ENCODE measurements around the gene ACTA2.
A peak's percentile ranks its signal among the peaks of the same experiment; 100 is the strongest.

The ACTA2 gene

DNA sequence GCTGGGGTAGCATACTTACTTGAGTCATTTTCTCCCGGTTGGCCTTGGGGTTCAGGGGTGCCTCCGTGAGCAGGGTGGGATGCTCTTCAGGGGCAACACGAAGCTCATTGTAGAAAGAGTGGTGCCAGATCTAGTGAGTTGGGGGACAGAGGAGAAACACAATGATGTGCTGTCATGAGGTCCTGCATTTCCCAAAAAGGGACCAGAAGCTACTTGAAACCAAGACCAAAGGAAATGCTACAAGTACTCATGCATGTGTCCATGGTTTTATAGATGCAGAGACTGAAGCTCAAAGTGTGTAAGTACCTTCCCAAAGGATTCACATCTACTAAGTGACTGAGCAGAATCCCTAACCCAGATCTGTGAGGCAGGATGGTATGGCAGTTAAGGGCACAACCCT, 8.8 kb downstream of the ACTA2 start:
- no peak overlapping the region for H3K27ac ChIP-seq
- TF ChIP-seq, protein P1, sequence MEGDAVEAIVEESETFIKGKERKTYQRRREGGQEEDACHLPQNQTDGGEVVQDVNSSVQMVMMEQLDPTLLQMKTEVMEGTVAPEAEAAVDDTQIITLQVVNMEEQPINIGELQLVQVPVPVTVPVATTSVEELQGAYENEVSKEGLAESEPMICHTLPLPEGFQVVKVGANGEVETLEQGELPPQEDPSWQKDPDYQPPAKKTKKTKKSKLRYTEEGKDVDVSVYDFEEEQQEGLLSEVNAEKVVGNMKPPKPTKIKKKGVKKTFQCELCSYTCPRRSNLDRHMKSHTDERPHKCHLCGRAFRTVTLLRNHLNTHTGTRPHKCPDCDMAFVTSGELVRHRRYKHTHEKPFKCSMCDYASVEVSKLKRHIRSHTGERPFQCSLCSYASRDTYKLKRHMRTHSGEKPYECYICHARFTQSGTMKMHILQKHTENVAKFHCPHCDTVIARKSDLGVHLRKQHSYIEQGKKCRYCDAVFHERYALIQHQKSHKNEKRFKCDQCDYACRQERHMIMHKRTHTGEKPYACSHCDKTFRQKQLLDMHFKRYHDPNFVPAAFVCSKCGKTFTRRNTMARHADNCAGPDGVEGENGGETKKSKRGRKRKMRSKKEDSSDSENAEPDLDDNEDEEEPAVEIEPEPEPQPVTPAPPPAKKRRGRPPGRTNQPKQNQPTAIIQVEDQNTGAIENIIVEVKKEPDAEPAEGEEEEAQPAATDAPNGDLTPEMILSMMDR (conservative IDR thresholded peaks at IDR 0.05) = no peak

DNA sequence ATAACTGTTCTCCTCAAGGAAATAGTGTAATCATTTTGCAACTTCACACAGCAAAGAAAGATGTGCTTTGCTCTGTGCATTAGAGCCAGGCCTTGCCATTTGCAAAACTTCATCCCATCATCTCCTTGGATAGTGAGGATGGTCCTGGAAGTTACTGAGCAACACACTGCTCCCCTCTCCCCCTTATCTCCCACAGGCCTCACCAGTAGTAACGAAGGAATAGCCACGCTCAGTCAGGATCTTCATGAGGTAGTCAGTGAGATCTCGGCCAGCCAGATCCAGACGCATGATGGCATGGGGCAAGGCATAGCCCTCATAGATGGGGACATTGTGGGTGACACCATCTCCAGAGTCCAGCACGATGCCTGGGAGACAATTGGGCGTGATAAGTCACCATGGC, 11.5 kb downstream of the ACTA2 start:
- no peak overlapping the region for H3K27ac ChIP-seq
- TF ChIP-seq ZFX (IDR thresholded peaks at IDR 0.05) = no peak
- TF ChIP-seq, protein P1 (conservative IDR thresholded peaks at IDR 0.05) = no peak

DNA sequence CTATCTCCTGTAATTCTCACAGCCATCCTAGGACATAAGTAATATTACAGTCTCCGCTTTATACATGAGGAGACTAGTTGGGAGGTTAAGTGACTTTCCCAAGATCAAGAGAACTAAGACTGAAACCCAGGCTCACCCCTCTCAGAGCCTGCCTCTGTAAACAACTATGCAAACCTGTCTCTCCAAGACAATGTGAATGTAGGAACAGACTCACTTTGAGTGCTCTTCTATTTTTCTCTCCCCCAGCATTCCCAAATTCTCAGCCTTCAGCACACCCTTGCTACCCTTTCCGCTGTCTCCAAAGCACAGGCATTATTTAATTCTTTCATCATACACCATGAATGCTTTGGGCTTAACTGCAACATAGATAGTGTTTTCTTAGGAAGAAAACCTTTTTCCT, 13.6 kb downstream of the ACTA2 start:
- no peak overlapping the region for H3K27ac ChIP-seq
- no peak for TF ChIP-seq ZFX (IDR thresholded peaks at IDR 0.05)
- TF ChIP-seq, protein P1 (conservative IDR thresholded peaks at IDR 0.05) = no peak

DNA sequence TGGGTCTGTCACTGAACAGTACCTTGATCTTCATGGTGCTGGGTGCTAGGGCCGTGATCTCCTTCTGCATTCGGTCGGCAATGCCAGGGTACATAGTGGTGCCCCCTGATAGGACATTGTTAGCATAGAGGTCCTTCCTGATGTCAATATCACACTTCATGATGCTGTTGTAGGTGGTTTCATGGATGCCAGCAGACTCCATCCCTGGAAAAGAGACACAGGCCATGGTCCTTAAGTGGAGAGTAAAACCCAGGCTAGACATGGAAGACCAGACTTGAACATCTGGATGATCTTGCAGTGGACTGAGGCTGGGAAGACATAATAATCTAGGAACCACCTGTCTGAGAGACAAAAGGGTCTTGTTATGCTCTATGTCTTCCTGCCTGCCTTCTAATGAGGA, 14.5 kb downstream of the ACTA2 start:
- no peak overlapping the region for H3K27ac ChIP-seq
- TF ChIP-seq, protein P1 (conservative IDR thresholded peaks at IDR 0.05) = no peak
- TF ChIP-seq ZFX (IDR thresholded peaks at IDR 0.05) = no peak

DNA sequence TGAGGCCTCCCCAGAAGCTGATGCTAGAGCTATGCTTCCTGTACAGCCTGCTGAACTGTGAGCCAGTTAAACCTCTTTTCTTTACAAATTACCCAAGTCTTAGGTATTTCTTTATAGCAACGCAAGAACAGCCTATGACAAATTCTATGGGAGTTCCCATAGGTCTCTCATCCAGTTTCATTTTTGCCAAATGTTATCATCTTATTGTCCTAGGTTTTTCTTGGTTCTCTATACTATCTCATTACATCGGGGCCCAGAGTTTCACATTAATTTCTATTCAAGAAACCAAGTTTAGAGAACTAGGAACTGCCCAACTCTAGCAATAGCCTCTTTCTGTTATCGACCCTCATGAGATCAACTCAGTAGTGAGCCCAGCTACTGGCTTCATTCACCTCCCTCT, 15.9 kb downstream of the ACTA2 start:
- no peak overlapping the region for H3K27ac ChIP-seq
- TF ChIP-seq ZFX (IDR thresholded peaks at IDR 0.05) = no peak
- TF ChIP-seq, protein P1 (conservative IDR thresholded peaks at IDR 0.05) = no peak

DNA sequence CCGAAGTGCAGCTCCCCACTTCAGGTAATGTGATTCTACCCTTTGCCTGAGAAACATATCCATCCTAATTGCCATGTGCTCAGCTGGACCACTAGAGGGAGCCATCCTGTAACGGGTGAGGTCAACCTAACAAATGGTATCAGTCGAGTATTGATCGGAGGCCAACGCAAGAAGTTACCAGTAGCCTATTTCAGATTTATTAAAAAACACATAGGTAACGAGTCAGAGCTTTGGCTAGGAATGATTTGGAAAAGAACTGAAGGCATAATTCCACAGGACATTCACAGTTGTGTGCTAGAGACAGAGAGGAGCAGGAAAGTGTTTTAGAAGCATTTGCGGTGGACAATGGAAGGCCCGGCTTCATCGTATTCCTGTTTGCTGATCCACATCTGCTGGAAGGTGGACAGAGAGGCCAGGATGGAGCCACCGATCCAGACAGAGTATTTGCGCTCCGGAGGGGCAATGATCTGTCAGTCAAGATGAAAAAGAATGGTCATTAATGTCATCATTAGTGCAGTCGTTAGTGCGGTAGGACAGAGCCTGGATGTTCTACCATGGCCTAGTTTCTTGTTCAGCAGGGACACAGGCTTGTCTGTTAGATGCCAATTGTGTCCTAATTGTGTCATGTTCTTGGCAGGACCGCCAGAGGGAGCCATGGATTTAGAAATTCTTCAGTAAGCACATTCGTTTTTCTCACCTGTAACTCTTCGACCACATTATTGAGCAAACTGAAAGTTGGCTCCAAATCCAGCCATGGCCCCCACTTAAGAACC, 17.5 kb downstream of the ACTA2 start:
- H3K27ac ChIP-seq = no peak overlapping the region
- TF ChIP-seq ZFX (IDR thresholded peaks at IDR 0.05) = no peak
- TF ChIP-seq, protein P1 (conservative IDR thresholded peaks at IDR 0.05) = peak; percentile 83

DNA sequence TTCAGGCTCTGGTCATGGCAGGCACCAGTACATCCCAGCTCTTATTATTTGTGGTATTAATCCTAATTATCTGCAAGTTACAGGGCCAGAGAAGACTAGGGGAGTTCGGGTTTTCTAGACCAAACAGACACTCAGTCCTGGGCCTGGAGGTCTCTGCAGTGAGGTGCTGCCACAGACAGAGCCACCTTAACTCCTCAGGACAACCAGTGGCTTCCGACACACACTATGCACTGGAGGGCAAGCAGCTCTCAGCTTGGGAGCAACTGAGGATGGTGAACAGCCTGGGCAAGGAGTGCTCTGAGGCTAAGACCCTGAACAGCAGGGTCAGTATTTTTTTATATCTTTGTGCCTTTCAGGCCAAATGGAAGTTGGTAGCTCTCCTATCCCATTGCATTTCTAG, 19.0 kb downstream of the ACTA2 start:
- TF ChIP-seq ZFX (IDR thresholded peaks at IDR 0.05) = no peak
- TF ChIP-seq, protein P1 (conservative IDR thresholded peaks at IDR 0.05) = no peak
- H3K27ac ChIP-seq = no peak overlapping the region

Measured in C4-2B (cell line).